Vagina (tissue), 2 donors: ENCODE results near the gene LST1.
"Not testable (repeated sequence)": the region's sequence is repeated elsewhere in the genome, so short reads cannot be mapped to it uniquely, and the experiment has no call there.

Experiments used
- CTCF ChIP-seq, 3 experiments: fragments of 450-650 bp in 2 of 3; fragments of 200-600 bp in 1 of 3; sonication (generic) in 1 of 3; IDR thresholded peaks; one replicate each; pipeline ENCODE4 v1.5.1; 2017 to 2019; ENCODE audit warnings: antibody characterized with exemption in 3 of 3, mild to moderate bottlenecking in 2 of 3, moderate library complexity in 2 of 3
- POLR2A ChIP-seq, 2 donors: fragments of 450-650 bp; IDR thresholded peaks; one replicate each; pipeline ENCODE4 v1.6.1; 2017; ENCODE audit warnings: antibody characterized with exemption in 2 of 2, mild to moderate bottlenecking in 2 of 2, moderate library complexity in 2 of 2
- POLR2AphosphoS5 ChIP-seq, 2 donors: sonication (generic); formaldehyde crosslinking; IDR thresholded peaks; one replicate each; pipeline ENCODE4 v1.9.0; 2017; ENCODE audit warnings: antibody characterized with exemption in 2 of 2, mild to moderate bottlenecking in 2 of 2, low read depth in 1 of 2; ENCODE audit not compliant: insufficient read depth in 1 of 2

- TF ChIP-seq CTCF (IDR thresholded peaks at IDR 0.05); POLR2AphosphoS5 (IDR thresholded peaks at IDR 0.05; ENCODE audit: insufficient read depth in 1 of 2, low read depth in 1 of 2); POLR2A (IDR thresholded peaks at IDR 0.05): not testable (repeated sequence)
These were observed 4.6 kb downstream of the LST1 start for GRCh38 chr6:31590691-31591090.
